Measurements from ENCODE around the gene CLMN. TPM values are rescaled to one million over a fixed set of nuclear protein-coding genes. Genes with fewer than 3 reads are reported as not detected.

CLMN gene
- total and polyA plus RNA-seq, 2 experiments from 2014 or later = 15.7 to 40.0 TPM

GRCh38 chr14:95288672-95289322, 30.9 kb downstream of the CLMN start:
- no peak for TF ChIP-seq CTCF (IDR thresholded peaks at IDR 0.05; ENCODE audit: poor library complexity)
- no peak for TF ChIP-seq EZH2phosphoT487 (IDR thresholded peaks at IDR 0.05; ENCODE audit: low read depth, severe bottlenecking, unreplicated experiment)
- no peak for TF ChIP-seq EZH2 (IDR thresholded peaks at IDR 0.05; ENCODE audit: borderline replicate concordance)
- Histone ChIP-seq H3K4me3 (no peak overlapping the region), H3K27me3 (no peaks in the 10 kb centered on the region), H3K4me2 (no peak overlapping the region), H3K79me2 (peaks cover 9% of the 10 kb centered on the region), H3K36me3 (replicated peaks; ENCODE audit: insufficient read depth, low read depth) (no peaks in the 10 kb centered on the region), H3K9me2 (replicated peaks; ENCODE audit: insufficient read depth) (no peaks in the 10 kb centered on the region), H3K27ac (no peak overlapping the region), H3K9me3 (ENCODE audit: low read depth) (no peaks in the 10 kb centered on the region), H2AFZ (no peak overlapping the region), H3K4me1 (ENCODE audit: insufficient read depth) (peaks cover 5% of the 10 kb centered on the region), H4K20me1 (ENCODE audit: insufficient read depth, poor library complexity, severe bottlenecking) (no peaks in the 10 kb centered on the region)
- no peak for DNase-seq (ENCODE audit: low spot score)
- 94% methylated on average over 5 of the region's 5 CpGs for WGBS (ENCODE audit: low lambda C conversion rate, missing lambda C conversion rate)

DNA sequence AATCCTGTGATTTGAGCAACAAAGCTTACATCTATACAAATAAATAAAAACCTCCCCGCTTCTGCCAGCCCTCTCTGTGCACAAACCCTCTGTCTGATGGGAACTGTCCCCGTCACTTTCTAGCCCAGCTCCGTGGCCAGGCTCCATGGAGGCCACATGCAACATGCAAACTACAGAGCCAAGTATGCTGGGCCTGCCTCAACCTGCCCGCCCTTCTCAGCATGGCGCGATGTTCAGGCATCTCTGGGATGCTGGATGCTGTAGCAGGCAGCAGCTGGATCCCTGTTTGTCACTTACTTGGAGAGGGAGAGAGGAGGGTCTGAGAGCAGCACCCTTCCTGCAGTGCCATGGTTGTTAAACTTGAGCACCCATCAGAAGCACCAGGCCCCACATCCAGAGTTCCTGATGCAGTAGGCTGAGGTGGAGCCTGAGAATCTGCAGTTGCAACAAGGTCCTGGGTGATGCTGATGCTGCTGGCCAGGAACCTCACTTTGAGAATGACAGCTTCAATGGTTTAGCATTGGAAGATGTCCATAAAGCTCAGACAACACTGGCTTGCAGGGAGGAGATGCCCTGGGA, 32.4 kb downstream of the CLMN start:
- H3K27ac ChIP-seq = no peak overlapping the region
- peaks cover 9% of the 10 kb centered on the region for H3K79me2 ChIP-seq
- no peaks in the 10 kb centered on the region for H4K20me1 ChIP-seq (ENCODE audit: insufficient read depth, poor library complexity, severe bottlenecking)
- H3K9me3 ChIP-seq (ENCODE audit: low read depth) = no peaks in the 10 kb centered on the region
- WGBS (ENCODE audit: low lambda C conversion rate, missing lambda C conversion rate) = 86% methylated on average over 6 of the region's 6 CpGs
- DNase-seq (ENCODE audit: low spot score) = no peak
- no peak overlapping the region for H3K4me2 ChIP-seq
- no peak for TF ChIP-seq EZH2phosphoT487 (IDR thresholded peaks at IDR 0.05; ENCODE audit: low read depth, severe bottlenecking, unreplicated experiment)
- no peak for TF ChIP-seq CTCF (IDR thresholded peaks at IDR 0.05; ENCODE audit: poor library complexity)
- no peak for TF ChIP-seq EZH2 (IDR thresholded peaks at IDR 0.05; ENCODE audit: borderline replicate concordance)
- no peak overlapping the region for H2AFZ ChIP-seq
- no peak overlapping the region for H3K4me3 ChIP-seq
- H3K9me2 ChIP-seq (replicated peaks; ENCODE audit: insufficient read depth) = no peaks in the 10 kb centered on the region
- H3K36me3 ChIP-seq (replicated peaks; ENCODE audit: insufficient read depth, low read depth) = no peaks in the 10 kb centered on the region
- H3K27me3 ChIP-seq = no peaks in the 10 kb centered on the region
- peaks cover 5% of the 10 kb centered on the region for H3K4me1 ChIP-seq (ENCODE audit: insufficient read depth)

GRCh38 chr14:95286645-95287044, 33.1 kb downstream of the CLMN start:
- TF ChIP-seq CTCF (IDR thresholded peaks at IDR 0.05; ENCODE audit: poor library complexity) (no peak), EZH2 (IDR thresholded peaks at IDR 0.05; ENCODE audit: borderline replicate concordance) (no peak), EZH2phosphoT487 (IDR thresholded peaks at IDR 0.05; ENCODE audit: low read depth, severe bottlenecking, unreplicated experiment) (no peak)
- H2AFZ ChIP-seq = no peak overlapping the region
- DNase-seq (ENCODE audit: low spot score) = no peak

More at GRCh38 chr14:95286645-95287044, 33.1 kb downstream of the CLMN start:
- Histone ChIP-seq H3K4me2 (no peak overlapping the region), H3K4me1 (ENCODE audit: insufficient read depth) (peaks cover 4% of the 10 kb centered on the region), H3K4me3 (no peak overlapping the region), H3K27me3 (no peaks in the 10 kb centered on the region), H3K9me3 (ENCODE audit: low read depth) (no peaks in the 10 kb centered on the region), H3K79me2 (peaks cover 9% of the 10 kb centered on the region), H4K20me1 (ENCODE audit: insufficient read depth, poor library complexity, severe bottlenecking) (no peaks in the 10 kb centered on the region), H3K9me2 (replicated peaks; ENCODE audit: insufficient read depth) (no peaks in the 10 kb centered on the region), H3K36me3 (replicated peaks; ENCODE audit: insufficient read depth, low read depth) (no peaks in the 10 kb centered on the region), H3K27ac (no peak overlapping the region)
- WGBS (ENCODE audit: low lambda C conversion rate, missing lambda C conversion rate) = 92% methylated on average over 5 of the region's 5 CpGs
